ENCODE measurements around the gene HS1BP3.

Gene HS1BP3

DNA sequence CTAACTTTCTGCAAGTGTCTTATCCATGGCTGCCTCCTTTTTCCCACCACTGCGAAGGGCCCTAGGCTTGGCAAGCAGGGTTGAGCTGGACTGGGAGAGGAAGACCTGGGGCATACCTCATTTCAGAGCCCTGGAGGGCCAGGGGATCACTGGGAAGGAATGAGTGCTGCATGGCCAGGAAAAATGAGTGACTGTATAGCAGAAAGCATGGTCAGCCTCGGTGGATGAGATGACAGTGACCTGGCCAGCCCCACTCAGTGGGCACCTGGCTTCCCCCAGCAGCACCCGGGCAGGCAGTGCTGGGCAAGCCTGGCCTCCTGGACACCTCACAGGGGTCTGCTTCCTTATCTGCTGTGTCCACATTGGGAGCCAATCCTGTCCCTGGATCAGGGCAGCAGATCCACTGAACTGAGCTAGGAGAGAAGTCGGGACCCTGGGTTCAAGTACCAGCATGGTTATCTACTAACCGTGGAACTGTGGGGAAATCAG is 76.4 kb downstream of the HS1BP3 start:
- no peak for DNase-seq (ENCODE audit: extremely low read depth in 1 of 2, low read depth in 1 of 2)

DNA sequence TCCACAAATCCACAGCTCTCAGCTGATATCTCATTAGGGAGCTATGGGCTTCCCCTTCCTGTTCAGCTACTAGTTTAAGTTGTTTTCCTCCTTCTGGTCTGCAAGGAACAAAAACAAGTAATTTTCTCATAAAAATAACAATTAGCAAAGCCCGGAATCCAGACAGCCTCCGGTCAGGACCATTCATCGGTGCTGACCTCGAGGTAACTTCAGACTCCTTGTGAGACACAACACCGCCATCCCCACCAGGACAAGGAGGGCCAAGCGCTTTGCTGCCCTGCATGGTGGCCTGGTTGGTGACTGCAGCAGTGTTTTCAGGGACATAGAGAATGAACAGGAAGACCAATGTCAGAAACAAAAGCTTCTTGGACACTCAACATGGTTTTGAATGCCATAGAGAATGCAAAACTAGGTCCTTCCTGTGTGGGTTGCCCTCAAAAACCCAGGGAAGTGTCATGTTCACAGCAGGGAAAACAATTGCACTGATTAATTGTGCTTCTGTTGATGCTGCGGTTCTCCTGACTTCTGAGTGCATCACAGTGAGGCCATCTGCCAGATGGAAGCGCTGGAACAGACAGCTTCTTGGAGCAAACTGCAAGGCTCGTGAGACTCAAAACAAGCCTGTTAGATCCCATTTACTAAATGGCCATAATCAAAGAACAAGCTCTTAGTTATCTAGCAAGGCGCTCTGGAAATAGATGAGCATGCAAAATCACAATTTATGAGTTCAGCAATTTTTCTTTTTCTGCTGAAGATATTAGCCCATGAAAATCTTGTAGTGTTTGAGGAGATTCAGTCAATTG is 77.1 kb downstream of the HS1BP3 start:
- DNase-seq (ENCODE audit: extremely low read depth in 1 of 2, low read depth in 1 of 2), result no peak

DNA sequence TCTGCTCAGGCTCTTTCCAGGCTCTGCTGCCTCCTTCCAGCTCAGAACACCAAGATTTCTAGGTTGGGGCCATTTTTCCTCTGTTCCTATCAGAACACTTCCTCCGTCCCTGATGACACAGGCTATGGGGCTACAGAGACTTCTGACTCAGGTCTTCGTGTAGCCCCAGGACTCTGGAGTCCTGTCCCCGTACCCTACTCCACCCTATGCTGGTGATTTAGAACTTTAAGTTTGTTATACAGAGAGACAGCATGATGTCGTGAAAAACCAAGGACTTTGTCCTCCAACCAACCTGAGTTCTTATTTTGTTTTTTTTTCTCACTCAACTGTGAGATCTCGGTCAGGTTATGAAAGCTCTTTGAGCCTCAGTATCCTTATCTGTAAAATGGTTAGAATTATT is 78.7 kb downstream of the HS1BP3 start:
- DNase-seq (ENCODE audit: extremely low read depth in 1 of 2, low read depth in 1 of 2), result no peak

DNA sequence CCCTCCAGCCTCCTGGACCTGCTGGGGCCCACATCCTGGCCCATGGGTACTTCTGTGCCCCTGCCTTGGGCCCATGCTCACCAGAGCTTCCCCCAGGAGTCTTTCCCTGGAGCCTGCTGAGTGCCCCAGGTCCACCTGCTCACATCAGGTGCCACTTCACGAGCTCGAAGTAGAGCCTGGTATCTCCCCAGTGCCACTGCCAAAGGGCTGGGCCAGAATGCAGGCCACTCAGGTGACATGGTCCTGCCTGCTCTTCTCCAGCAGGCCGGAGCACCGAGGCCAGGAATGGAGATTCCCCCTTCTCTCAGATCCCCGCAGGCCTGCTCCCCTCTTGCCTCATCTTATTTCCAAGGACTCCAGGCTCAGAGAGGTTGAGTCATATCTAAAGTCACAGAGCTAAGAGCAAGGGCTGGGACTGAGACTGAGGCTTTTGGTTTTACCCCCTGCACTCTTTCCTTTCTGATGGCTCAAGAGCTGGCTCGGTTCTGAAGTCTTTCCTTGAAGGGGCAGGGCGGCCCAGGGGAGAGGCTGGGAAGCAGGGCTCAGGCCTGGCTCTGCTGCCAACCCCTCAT is 79.2 kb downstream of the HS1BP3 start:
- DNase-seq (ENCODE audit: extremely low read depth in 1 of 2, low read depth in 1 of 2), result no peak

DNA sequence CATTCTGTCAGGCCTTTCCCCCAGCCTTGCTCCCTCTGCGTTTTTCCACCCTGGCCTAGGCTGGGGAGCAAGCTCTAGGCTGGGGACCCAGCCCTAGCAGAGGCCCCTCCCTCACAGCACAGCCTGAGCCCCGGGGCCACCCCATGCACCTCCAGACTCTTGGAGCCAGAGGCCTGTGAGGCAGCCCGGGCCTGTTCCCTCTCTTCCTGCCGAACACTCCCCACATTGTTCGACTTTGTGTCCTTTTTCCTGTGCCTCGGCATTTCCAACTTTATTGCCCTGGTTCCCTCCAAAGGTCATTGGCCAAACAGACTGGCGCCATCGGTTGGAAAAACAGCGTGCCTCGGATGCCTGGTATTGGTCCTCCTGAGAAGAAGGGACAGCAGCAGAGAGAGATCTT is 79.7 kb downstream of the HS1BP3 start:
- DNase-seq (ENCODE audit: extremely low read depth in 1 of 2, low read depth in 1 of 2), result no peak

DNA sequence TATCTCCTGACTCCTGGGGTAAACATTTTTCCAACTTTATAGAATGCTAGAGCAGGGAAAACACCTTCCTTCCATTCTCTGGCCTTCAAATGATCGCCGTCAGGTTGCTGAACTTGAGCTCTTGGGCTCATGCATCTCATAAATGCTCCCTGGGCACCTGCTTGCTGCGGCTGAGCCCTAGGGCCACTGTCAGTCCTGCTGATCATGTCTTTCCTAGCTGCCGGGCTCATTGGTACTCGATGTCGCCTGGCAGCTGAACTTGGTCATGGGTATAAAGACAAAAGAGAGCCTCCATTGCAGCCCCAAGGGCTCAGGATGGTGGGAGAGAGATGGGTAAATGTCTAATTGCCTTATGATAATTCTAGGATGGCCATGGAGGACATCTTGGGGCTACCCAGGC is 80.6 kb downstream of the HS1BP3 start:
- no peak for DNase-seq (ENCODE audit: extremely low read depth in 1 of 2, low read depth in 1 of 2)

DNA sequence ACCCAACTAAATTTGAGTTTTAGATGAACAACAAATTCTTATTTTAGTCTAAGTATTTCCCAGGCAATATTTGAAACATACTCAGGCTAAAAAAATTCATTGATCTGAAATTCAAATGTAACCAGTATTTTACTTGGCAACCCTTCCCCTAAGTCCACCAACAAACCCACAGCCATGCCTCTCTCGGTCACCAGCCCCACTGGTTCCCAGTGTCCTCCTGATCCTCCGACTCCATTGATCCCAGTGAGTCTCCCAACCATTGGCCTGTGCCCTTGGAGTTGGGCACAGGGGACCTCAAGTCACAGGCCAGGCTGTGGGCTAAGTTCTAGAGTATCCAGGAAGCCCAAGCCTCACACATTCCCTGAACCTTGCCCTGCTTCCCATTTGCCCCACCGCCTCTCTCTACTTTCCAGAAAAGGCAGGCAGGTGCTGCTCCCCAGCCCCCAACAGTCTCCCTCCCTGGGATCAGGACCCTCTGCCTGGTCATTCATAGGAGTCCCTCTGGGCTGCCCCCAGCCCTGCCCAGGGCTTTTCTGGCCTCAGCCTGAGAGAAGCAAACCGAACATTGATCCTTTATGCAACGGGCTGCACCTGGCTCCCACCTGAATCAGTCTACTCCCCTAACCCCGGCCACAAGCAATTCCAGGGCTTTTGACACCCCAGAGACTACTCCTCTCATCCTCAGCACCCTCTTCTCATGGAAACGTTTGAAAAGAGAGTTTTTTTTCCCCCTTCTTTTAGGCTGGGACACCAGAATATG is 81.3 kb downstream of the HS1BP3 start:
- no peak for DNase-seq (ENCODE audit: extremely low read depth in 1 of 2, low read depth in 1 of 2)

DNA sequence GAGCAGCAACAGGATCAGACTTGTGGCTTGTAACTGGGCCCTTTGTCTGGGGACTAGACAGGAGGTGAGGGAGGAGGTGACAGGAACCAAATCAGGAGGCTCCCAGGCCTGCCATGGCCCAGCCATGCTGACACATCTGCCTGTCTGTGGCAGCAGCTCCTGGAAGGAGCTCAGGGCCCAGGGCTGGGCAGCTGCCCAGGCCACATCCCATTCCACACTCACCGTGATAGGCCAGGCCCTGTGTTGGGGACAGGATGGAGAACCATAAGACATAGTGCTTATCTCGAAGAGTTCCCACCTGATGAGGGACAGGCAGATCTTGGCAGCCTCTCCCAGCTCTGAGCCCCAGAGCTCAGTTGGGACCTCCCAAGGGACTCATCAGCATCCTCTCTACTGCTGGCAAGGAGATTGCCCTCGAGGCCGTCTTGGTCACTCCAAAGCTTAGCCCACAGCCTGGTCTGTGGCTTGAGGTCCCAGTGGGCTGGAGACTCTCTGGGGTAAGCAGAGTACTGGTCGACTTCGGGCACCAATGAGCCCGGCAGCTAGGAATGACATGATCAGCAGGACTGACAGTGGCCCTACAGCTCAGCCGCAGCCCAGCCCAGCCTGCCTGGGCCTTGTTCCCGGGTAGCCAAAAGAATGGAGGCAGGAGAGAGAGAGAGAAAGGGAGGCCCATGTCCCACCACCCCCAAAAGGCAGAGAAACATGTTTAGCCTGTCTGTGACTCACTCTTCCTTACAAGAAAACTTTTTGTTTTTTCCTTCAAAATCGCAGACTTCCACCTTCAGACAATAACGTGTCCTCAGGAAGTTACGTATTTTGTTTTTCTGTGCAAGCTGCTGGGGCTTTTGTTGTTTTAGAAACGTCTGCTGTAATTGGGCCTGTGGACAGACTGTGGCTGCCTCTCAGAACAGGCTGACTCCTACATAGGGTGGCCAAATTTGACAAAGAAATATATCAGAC is 82.1 kb downstream of the HS1BP3 start:
- no peak for DNase-seq (ENCODE audit: extremely low read depth in 1 of 2, low read depth in 1 of 2)

DNA sequence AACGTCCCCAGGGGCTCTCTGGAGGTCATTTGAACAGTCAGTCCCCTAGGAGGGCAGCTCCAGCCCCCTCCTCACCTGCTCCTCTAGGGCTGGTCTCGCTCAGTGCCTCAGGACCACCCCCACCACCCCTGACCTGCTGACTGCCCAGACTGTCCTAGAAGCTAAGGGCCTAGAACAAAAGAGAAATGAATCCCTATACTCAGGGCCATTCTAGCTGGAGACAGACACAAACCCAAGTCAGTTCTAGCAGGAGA is 83.0 kb downstream of the HS1BP3 start:
- DNase-seq (ENCODE audit: extremely low read depth in 1 of 2, low read depth in 1 of 2), result no peak

Data from stimulated activated CD8-positive, alpha-beta memory T cell treated with anti-CD3 and anti-CD28 coated beads, Interleukin-7, amount 100 ng/mL, for 48 hours (primary cell).